Measurements from ENCODE around the gene SUSD3. TPM values are rescaled to one million over a fixed set of nuclear protein-coding genes. Genes with fewer than 3 reads are reported as not detected.

SUSD3 gene
- total RNA-seq, 1 donor from 2014 or later: not detected

DNA sequence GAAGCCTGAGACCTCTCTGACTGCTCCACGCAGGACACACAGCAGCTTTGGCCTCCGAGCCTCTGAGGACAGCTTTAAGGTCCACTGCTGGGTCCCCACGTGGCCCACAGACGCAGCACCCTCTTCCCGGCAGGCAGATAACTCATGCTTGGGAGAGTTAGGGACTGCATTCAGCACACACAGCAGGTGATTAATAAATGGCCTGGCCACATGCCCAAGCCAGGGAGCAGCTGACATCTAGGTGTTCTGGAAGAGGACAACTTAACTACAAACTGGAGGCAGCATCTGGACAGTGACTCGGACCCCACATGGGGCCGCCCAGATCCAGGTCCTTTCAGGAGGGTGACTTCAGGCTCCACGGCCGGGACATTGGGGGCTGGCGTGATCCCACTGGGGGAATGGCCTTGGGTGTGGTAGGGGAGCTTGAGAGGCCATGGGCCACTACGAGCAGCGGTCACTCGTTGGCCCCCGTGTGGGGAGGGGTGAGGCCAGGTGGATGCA, 64.3 kb downstream of the SUSD3 start:
- no peak for DNase-seq (ENCODE audit: low read depth in 2 of 2)

DNA sequence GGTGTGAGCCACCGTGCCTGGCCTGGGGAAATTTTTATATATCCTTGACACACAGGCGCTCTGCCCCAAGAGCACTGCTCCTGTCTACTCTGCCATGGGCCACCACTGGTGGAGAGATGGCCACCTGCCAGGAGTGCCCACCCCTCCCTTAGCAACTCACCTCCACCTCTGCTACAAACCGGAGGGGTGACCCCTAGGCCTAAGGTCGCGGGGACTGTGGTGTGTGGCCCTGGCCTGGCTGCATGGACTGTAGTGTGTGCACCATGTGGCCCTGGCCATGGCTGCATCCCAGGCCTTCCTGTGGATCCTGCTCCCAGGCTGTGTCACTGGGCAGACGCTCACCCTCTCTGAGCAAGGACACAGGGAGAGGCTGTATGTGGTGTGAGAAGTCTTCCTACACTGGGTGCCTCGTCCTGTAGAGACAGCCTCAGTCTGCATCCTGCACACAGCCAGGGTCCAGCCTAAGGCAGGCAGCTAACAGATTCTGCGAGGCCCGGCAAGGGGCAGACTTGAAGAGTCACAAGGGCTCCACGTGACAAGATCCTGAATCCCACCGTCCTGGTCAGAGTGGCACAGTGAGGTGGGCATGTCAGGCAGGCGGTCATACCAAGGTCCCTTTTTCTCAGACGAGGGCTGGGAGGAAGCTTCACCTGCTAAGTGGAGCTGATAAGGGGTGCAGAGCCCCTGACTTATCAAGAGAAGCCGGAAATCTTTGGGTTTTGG, 65.2 kb downstream of the SUSD3 start:
- no peak for DNase-seq (ENCODE audit: low read depth in 2 of 2)

DNA sequence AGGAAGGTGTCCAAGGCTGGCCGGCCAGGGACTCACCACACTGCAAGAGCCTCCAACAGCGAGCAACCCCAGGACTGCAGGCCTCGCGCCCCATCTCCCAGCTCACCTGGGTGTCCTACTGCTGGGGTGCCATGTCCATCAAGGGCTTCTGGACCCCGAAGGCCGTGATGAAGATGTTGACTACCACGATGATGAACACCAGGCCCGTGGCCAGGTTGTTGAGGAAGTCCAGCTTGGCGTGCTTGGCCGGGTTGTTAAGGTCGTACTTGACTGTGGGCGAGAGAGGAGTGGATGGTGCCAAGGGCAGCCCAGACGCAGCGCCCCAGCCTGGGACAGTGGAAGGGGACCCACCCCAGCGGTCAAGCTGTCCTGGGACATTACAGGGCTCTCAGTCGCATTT, 66.3 kb downstream of the SUSD3 start:
- DNase-seq (ENCODE audit: low read depth in 2 of 2): no peak

DNA sequence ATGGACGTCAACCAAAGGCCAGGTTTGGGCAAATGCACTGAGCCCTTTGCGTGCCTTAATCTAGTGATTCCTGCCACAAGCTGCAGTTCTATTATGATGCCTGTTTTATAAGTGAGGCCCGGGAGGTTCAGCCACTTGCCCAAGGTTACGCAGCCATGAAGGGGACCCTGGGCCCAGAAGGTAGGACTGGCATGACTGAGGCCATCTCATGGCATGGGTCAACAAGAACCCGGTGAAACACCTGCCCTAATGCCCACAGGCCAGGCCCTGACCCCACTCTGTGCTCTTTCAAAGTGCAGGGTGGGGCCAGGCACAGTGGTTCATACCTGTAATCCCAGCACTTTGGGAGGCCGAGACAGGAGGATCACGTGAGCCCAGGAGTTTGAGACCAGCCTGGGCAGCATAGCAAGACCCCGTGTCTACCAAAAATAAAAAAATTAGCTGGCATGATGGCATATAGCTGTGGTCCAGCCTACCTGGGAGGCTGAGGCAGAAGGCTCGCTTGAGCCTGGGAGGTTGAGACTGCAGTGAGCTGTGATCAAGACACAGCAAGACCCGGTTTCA, 66.9 kb downstream of the SUSD3 start:
- no peak for DNase-seq (ENCODE audit: low read depth in 2 of 2)

DNA sequence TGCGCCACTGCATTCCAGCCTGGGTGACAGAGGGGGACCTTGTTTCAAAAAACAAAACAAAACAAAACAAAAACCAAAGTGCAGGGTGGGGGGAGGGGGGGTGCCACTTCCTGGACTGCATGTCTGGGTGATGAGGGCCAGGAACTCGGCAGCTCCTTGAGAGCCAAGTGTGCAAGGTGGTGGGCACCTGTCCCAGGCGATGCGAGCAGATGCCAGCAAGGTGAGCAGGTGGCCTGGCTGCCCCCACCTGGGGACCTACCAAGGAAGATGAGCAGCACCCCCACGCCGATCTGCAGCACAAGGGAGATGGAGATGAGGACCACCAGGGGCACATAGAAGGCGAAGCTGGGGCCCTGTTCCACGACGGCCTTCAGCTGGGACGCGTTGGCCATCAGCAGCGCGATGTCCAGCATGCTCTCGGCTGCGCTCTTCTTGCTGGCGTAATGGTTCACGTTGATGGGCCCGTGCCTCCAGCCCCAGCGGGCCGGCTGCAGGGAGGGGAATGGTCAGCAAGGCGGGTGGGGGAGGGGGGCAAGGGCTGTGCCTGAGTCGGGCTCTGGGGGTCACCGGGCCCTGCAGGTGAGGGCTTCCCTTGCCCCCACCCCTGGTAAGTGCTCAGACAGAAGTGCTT, 67.8 kb downstream of the SUSD3 start:
- DNase-seq (ENCODE audit: low read depth in 2 of 2): no peak

DNA sequence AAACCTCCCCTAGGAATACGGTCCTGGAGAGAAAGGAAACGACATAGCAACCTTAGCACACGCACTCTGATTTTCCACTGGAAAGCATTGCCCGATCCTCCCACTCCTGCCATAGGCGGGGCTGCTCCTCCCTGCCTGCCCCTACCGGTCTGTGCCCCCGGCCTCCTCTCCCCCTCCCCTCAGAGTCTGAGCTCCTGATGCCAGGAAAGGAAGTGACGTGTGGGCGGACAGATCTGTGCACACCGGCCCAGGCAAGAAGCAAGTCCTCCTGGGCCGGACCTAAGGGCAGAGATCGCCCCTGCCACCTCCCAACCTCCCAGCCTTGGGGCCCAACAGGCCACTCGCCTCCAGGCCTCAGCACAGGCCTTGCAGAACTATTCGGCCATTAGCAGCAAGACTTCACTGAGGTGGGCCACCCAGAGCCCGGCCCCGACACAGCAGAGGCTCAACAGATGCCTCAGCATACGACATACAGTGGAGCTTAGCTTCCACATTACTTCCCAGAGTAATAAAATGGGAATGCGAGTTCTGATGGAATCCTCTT, 68.4 kb downstream of the SUSD3 start:
- peak; percentile 59 to 60 for DNase-seq (ENCODE audit: low read depth in 2 of 2)

DNA sequence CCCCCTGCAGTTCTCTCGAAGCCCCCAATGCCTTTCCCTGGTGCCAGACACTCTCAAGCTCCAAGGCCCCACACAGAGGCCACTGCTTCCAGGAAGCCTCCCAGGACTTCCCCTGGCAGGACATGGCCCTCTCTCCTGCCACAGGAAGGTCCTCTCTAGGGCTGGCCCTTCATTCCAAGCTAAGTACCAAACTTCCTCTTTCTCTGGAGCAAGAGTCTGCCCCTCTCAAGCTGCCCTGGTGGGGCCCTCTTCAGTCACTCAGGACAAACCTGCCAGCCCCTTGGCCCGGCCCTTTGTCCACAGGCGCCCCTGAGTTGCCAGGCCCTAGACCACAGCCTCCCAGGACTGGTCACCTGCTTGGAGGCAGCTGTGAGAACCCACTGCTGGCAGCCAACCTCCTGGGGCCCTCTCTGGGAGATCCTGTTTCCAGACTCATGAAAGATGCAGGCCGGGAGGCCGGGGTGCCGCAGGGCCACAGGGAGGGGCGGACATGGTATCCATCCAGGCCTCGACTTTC, 69.0 kb downstream of the SUSD3 start:
- DNase-seq (ENCODE audit: low read depth in 2 of 2): no peak

DNA sequence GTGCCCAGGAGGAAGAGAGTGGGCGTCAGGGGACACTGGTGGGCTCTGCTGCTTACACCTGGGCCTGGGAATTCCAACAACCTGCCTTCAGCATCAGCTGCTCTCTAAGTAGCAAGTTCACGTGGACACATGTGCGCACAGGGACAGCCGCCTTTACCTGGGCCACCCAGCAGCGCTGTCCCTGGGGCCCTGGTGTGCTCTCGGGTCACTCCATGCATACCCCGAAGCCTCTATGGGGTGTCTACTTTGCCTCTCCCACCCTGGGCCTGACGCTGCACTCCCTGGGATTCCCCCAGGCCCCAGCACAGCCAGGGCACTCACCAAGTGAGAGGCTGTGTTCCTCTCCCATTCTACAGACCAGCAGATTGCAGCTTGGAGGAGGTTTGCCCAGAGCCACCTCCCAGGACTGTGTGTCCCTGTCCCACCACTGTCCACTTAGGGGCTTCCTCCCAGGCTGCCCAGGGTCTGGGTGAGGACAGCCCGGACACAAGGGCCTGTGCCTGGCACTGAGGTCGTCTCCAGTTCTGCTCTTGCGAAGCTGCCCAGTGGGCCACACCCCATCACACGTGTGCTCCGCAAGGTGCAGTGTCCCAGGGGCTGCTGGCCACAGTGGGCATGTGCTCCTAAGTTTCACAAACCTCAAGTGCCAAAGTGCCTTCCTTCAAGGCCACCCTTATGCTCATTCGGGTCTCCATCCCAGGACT, 69.7 kb downstream of the SUSD3 start:
- no peak for DNase-seq (ENCODE audit: low read depth in 2 of 2)

DNA sequence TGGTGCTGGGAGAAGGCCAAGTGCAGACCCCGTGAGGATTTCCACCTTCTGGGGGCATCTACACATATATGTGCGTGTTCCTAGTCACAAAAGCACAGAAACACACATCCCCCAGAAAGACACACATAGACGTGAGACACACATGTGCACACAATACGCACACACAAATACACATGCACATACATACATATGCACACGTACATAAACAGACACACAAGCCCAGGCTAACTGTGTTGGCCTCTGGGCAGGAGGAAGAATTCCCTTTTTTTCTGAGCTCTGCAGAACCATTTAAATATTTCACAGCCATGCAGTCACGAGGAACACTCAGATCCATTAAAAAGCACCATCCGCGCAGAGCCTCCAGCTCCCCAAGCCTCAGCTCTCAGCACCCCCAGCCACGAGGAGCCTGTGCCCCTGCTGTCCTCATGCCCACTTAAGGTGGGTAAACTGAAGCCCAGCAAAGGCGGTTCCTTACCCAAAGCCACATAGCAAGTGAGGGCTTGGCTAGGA, 70.3 kb downstream of the SUSD3 start:
- DNase-seq (ENCODE audit: low read depth in 2 of 2): no peak

DNA sequence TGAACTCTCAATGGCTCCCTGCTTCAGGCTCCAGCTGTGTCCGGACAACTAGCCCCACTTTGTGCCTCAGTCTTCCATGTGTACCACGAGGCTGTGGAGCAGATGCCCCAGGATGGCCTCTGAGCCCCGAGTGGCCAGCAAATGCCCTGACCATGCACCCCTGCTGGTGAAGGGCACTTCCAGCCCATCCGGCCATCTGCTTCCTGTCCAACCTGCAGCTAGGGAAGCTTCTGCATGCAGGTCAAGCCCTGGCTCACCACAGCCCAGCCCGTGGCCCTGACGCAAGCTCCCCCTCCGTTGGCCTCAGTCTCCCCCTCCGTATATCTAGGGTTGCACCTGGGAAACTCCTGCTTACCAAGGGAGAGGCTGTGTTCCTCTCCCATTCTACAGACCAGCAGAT, 70.8 kb downstream of the SUSD3 start:
- DNase-seq (ENCODE audit: low read depth in 2 of 2): peak; percentile 86 to 90

DNA sequence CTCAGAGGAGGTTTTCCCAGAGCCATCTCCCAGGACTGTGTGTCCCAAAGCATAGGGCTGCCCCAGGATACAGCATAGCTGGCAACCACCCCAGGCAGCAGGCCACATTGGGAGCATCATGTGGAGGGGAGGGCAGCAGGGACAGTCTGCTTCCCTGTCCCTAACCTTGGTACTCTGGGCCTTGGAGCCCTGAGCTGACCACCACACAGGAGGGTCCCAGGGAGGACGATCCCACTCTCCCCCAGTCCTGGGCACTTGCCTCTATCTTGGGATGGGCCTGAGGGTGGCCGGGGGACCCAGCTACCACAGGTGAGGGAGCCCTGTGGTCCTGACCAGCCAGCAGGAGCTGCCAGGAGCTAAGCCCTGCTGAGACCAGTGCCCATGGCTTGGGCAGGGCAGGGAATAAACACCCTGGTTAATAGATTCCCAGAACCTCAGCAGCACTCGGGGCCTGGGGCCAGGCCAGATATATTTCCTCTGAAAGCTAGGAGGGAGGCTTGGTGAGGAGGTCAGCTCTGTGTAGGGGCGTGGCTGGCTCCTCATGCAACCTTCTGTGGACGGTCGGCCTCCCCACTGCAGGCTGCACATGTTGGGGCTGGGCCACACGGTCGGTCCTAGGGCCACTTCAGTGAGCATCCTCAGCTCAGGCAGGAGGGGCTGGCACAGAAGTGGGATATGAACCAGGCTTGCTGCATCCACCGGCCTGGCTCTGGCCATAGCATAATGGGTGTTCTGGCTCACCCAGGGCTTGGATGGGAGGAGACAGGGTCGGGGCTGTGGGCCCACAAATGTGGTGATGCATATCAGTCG, 71.4 kb downstream of the SUSD3 start:
- DNase-seq (ENCODE audit: low read depth in 2 of 2): no peak

DNA sequence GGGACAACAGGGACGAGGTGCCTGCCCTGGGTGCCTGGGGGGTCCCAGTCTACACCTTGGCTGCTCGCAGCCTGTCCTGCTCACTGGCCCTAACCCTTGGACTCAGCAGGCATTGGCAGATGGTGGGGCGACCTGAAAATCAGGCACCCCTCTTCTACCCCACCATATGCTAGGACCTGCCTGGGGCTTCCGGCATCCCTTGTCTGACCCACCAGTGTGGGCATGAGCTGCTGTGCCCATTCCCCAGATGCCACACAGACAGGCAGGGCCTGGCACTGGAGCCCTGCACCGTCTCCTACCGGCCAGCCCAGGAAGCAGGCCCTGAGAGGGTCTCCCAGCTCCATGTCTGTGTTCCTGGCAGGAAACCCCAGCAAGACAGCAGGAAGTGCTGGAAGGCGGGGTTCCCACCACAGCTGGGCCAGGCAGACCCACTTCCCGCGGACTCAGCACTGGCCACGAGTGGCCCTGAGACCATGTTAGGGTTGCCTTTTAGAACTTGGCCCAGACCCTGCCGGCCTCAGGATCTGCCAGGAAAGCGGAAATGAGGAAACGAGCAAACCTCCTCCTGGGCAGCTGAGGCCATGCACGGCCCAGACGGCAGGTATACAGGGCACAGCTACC, 72.5 kb downstream of the SUSD3 start:
- DNase-seq (ENCODE audit: low read depth in 2 of 2): peak in 1 of 2 donors; percentile 69

DNA sequence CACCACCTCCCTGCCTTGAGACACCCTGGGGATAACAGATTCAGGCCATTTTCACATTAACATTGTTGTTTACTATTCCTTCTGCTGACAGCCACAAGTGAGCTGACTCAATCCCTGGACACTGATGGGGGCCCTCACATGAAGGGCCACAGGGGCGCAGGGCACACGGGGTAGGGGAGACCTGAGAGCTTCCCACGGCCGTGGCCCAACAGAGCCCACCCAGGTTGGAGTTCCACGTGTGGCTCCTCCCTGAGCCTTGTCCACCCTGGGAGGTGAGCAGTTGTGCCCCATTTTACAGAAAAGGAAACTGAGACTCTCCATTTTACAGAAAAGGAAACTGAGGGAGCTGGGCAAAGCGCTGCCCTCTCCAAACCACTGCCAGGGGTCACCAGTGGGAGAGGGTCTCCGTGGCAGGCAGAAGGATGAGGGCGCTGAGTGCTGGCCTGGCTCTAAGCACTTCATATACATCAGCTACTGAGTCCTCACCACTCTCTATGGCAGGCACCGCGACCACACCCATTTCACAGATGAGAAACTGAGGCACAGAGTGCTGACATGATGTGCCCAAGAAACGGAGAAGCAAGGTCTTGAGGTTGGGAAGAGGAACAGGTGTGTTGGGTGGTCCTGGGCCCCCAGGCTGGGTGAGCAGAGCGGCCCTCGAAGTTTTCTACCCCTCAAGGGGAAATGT, 73.2 kb downstream of the SUSD3 start:
- DNase-seq (ENCODE audit: low read depth in 2 of 2): no peak

DNA sequence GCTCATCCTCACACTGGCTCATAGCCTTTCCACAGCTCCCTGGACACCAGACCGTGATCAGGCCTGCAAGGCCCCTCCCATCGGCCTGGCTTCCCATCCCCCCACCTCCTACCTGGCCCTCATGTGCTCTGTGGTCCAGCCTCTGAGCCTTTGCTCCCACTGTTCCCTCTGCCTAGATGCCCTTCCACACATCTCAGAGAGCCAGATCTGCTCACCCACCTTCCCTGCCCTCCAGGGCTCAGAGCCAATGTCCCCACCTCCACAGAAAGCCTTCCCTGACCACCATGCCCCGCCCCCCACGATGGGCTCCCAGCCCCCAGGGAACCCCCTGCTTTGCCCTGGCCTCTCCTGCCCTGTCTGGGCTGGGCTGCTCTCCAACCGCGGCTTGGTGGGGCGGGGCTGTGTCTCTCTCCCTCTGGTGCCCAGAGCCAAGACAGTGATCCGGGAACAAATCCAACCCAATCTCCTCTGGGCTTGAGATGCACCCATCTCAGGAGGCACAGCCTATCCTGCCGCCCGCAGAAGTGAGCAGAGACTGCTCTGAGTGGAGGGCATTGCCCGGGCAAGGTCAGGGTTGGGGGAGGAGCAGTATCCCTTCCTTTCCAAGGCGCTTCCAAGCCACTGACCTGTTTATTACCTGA, 73.9 kb downstream of the SUSD3 start:
- DNase-seq (ENCODE audit: low read depth in 2 of 2): no peak

DNA sequence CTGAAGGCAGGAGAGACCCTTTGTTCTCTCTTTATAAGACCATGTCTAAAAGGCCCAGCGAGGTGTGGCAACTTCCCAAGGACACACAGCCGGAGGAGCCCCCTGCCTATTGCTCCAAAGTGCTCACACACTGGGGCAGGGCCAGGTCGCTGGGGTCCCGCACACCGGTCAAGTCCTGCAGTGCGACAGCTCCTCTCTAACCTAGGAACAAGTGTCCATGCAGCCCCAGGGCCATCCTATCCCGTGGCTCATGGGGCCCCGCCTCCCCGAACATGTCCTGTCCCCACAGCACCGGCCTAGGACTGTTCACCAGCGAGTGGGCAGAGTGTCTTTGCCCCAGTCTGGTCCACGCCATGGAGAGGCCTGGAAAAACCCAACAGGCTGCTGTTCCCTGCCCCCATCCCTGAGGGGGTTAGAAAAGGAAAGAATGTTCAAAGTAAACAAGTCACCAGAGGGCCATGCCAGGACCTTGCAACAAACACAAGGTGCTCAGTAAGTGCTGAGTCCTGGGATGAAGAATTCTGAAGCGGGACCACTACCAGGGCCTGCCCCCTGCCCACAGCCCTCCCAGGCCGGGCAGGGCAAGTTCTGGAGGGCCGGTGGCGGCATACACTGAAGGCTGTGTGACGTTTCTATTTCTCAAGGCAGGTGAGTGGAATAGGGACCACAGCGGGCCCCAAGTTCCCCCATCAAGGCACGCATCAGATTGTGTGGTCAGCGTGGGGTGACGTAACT, 74.6 kb downstream of the SUSD3 start:
- DNase-seq (ENCODE audit: low read depth in 2 of 2): peak in 1 of 2 donors; percentile 46

DNA sequence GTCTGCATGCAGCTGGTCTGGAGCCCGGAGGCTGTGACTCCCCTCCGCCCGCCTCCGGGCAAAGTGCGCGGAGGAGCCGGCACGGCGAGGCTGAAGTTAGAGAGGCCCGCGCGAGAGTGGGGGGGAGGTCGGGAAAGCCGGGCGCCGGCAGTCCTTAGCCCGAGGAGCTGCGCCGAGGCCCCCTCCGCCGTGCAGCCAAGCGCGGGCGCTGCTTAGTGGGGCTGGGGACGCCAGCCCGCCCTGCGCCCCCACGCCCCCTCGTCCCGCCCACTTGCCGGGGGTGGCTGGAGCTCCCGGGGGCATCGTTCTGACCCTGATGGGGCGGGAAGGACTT, 75.1 kb downstream of the SUSD3 start:
- peak in 1 of 2 donors; percentile 82 for DNase-seq (ENCODE audit: low read depth in 2 of 2)

DNA sequence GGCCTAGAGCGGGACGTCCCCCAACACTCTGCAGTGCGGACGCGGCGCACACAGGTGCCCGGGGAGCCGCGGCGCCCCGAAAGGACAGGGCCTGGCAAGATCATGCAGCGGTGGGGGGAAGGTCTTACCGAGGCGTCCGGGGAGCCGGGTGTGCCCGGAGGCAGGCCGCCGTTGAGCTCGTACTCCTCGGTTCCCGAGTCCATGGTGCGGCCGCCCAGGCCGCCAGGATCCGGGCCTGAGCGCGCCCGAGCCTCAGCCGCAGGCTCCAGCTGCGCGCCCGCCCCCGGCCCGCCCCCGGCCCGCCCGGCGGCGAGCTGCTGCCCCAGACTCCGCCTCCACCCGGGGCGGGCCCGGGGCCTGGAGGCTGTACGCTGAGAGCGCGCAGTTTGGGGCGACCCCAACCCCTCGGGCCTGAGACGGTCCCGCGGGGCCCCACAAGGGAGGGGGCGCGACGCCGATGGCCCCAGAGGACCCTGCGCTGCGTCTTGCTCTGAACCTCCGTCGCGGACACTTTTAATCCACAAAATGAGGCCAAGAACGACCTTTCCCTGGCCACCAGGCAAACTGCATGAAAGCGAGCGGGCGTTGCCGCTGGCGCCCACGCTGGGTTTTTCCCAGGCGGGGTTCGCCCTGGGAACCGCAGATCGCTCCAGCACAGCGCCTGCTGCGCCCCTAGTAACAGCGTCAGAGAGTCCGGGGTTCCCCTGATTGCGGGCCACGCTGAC, 75.7 kb downstream of the SUSD3 start, which contains the start of gene NINJ1:
Gene NINJ1, minus strand, starts transcription at position 237 of the 725 bp plus-strand sequence. Its CDS starts 34 bp downstream, at position 203.
- DNase-seq (ENCODE audit: low read depth in 2 of 2): peak; percentile 48 to 79
